Endodermal cell (in vitro differentiated cells): Measurements from ENCODE around the gene CAMKMT. TPM values are rescaled to one million over a fixed set of nuclear protein-coding genes. Genes with fewer than 3 reads are reported as not detected.

Experiments used
- DNase-seq: peaks from one replicate; pipeline ENCODE4 v3.0.0-alpha.2; 2017
- H3K27ac ChIP-seq: 2 replicates; pipeline ENCODE4 v1.5.1; 2013; ENCODE audit warnings: mild to moderate bottlenecking, low read depth, low read length, moderate library complexity
- H3K27me3 ChIP-seq: 2 replicates; pipeline ENCODE4 v1.6.1; 2013; ENCODE audit warnings: mild to moderate bottlenecking, low read length, moderate library complexity; ENCODE audit not compliant: insufficient read depth, control insufficient read depth, poor library complexity, severe bottlenecking
- H3K36me3 ChIP-seq: 2 replicates; pipeline ENCODE4 v1.7.0; 2013; ENCODE audit warnings: mild to moderate bottlenecking, low read length, moderate library complexity; ENCODE audit not compliant: control insufficient read depth, insufficient read depth
- H3K4me1 ChIP-seq: one replicate; pipeline ENCODE4 v1.7.0; 2013; ENCODE audit warnings: low read length; ENCODE audit not compliant: control insufficient read depth, insufficient read depth
- H3K4me3 ChIP-seq: 2 replicates; pipeline ENCODE4 v1.5.1; 2013; ENCODE audit warnings: mild to moderate bottlenecking, low read length, moderate library complexity
- H3K9ac ChIP-seq: 2 replicates; pipeline ENCODE4 v1.6.1; 2013; ENCODE audit warnings: mild to moderate bottlenecking, low read length, moderate library complexity; ENCODE audit not compliant: poor library complexity, severe bottlenecking; ENCODE audit errors: extremely low read depth
- H3K9me3 ChIP-seq: 2 replicates; pipeline ENCODE4 v1.6.1; 2013; ENCODE audit warnings: mild to moderate bottlenecking, low read length, moderate library complexity; ENCODE audit not compliant: control insufficient read depth
- H3K27ac Mint-ChIP-seq: 2 replicates; pipeline ENCODE4 v1.8.0; 2020; ENCODE audit warnings: mixed read lengths
- H3K27me3 Mint-ChIP-seq: 2 replicates; pipeline ENCODE4 v1.8.0; 2021; ENCODE audit warnings: mild to moderate bottlenecking, mixed read lengths; ENCODE audit not compliant: insufficient read depth
- H3K36me3 Mint-ChIP-seq: 2 replicates; pipeline ENCODE4 v1.8.0; 2020; ENCODE audit warnings: low read depth, mixed read lengths
- H3K4me1 Mint-ChIP-seq: 2 replicates; pipeline ENCODE4 v1.8.0; 2020; ENCODE audit warnings: mixed read lengths
- H3K4me3 Mint-ChIP-seq: 2 replicates; pipeline ENCODE4 v1.8.0; 2020; ENCODE audit warnings: mild to moderate bottlenecking, moderate library complexity, mixed read lengths
- H3K9me3 Mint-ChIP-seq: 2 replicates; pipeline ENCODE4 v1.8.0; 2020; ENCODE audit warnings: mild to moderate bottlenecking, mixed read lengths
- WGBS, 2 experiments: methylation state at CpG; one replicate each; pipeline versions ENCODE4 v1.1.5 to v1.1.7; 2013; ENCODE audit warnings: missing lambda C conversion rate in 2 of 2, mixed read lengths in 1 of 2; ENCODE audit not compliant: insufficient coverage in 1 of 2, insufficient read length in 1 of 2; 5-methylcytosine and 5-hydroxymethylcytosine counted together
- total RNA-seq, 2 donors: library from RNA; stranded (reverse); fragmentation: NEBNext Ultra II Directional in 1 of 2; extraction: Animal tissue kit (Norgen Biotek cat#: 25700) in 1 of 2; gene quantifications; 2 replicates in 1 of 2; 3 replicates in 1 of 2; pipeline ENCODE4 v1.2.1, GENCODE V29; 2021
- TF ChIP-seq, protein P1 (sequence below): fragments of 200-600 bp; sonication (generic); conservative IDR thresholded peaks from 2 replicates; pipeline ENCODE4 v1.5.0; 2021; ENCODE audit warnings: antibody characterized with exemption, mild to moderate bottlenecking

Gene CAMKMT
- total RNA-seq, 2 donors from 2014 or later = 31.4 to 57.5 TPM

DNA sequence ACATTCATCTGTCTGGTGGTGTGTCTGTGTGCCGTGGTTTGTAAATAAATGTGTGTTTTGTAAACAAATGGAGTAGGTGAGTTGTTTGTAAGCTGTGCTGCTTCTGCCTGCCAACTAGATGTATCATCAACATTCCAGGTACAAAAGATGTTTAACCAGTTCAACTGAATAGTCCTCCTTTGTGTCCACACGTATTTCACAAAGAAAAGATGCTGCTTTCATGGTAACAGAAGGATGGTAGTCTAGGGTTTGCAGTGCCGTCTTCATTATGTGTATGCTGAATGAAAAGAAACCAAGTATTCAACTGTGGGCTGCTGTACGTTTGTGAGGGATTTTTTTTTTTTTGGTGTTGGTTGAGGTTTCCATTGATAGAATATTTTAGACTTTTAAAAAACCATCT is 72.1 kb downstream of the CAMKMT start:
- H3K27ac ChIP-seq = no peak overlapping the region
- H3K4me1 ChIP-seq = peaks cover 16% of the 10 kb centered on the region
- Mint-ChIP-seq H3K4me1 (peaks cover 57% of the 10 kb centered on the region), H3K27me3 (no peaks in the 10 kb centered on the region), H3K9me3 (no peaks in the 10 kb centered on the region), H3K27ac (peak overlapping the region; percentile 72), H3K36me3 (no peaks in the 10 kb centered on the region), H3K4me3 (no peak overlapping the region)
- H3K9ac ChIP-seq = no peak overlapping the region
- WGBS, 2 experiments = 79 to 80% methylated on average over 2 to 4 of the region's 4 CpGs
- H3K9me3 ChIP-seq = no peaks in the 10 kb centered on the region
- H3K36me3 ChIP-seq = no peaks in the 10 kb centered on the region
- TF ChIP-seq, protein P1, sequence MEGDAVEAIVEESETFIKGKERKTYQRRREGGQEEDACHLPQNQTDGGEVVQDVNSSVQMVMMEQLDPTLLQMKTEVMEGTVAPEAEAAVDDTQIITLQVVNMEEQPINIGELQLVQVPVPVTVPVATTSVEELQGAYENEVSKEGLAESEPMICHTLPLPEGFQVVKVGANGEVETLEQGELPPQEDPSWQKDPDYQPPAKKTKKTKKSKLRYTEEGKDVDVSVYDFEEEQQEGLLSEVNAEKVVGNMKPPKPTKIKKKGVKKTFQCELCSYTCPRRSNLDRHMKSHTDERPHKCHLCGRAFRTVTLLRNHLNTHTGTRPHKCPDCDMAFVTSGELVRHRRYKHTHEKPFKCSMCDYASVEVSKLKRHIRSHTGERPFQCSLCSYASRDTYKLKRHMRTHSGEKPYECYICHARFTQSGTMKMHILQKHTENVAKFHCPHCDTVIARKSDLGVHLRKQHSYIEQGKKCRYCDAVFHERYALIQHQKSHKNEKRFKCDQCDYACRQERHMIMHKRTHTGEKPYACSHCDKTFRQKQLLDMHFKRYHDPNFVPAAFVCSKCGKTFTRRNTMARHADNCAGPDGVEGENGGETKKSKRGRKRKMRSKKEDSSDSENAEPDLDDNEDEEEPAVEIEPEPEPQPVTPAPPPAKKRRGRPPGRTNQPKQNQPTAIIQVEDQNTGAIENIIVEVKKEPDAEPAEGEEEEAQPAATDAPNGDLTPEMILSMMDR = no peak
- no peak overlapping the region for H3K4me3 ChIP-seq
- no peak for DNase-seq
- H3K27me3 ChIP-seq = no peaks in the 10 kb centered on the region

DNA sequence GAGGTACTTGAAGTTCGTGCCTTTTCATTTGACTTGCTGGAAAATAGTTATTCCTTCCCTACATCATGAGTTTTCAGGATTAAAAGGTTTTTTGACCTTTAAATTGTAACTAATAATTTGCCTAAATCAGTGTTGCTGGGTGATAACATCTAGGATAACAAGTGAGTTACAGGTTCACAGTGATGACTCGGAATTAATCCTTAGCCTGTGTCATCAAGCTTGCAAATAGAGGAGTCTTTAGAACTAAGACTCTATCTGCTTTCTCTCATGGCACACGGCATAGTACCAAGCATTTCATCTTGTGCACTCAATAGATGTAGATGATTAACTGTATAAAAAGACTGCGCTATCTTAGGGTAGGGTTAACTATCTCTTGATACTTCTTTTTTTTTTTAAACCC is 79.5 kb downstream of the CAMKMT start:
- WGBS, 2 experiments = 93% methylated on average over 3 to 4 of the region's 4 CpGs
- no peak overlapping the region for H3K4me3 ChIP-seq
- H3K9me3 ChIP-seq = peaks cover 10% of the 10 kb centered on the region
- Mint-ChIP-seq H3K27me3 (no peaks in the 10 kb centered on the region), H3K27ac (no peak overlapping the region), H3K4me3 (no peak overlapping the region), H3K4me1 (peaks cover 32% of the 10 kb centered on the region), H3K9me3 (peaks cover 11% of the 10 kb centered on the region), H3K36me3 (peaks cover 20% of the 10 kb centered on the region)
- TF ChIP-seq, protein P1 = no peak
- no peak overlapping the region for H3K9ac ChIP-seq
- H3K27me3 ChIP-seq = no peaks in the 10 kb centered on the region
- H3K27ac ChIP-seq = no peak overlapping the region
- H3K36me3 ChIP-seq = no peaks in the 10 kb centered on the region
- DNase-seq = no peak
- H3K4me1 ChIP-seq = no peaks in the 10 kb centered on the region

GRCh38 chr2:44442019-44442418 is 80.3 kb downstream of the CAMKMT start:
- Mint-ChIP-seq H3K36me3 (peaks cover 24% of the 10 kb centered on the region), H3K27ac (no peak overlapping the region), H3K27me3 (no peaks in the 10 kb centered on the region), H3K9me3 (peaks cover 12% of the 10 kb centered on the region), H3K4me1 (peaks cover 32% of the 10 kb centered on the region), H3K4me3 (no peak overlapping the region)
- 93% methylated on average over 1 of the region's 1 CpG; no CpG with 5 or more reads in 1 of the 2 experiments for WGBS, 2 experiments
- H3K36me3 ChIP-seq = no peaks in the 10 kb centered on the region
- no peak overlapping the region for H3K9ac ChIP-seq
- DNase-seq = no peak
- no peaks in the 10 kb centered on the region for H3K27me3 ChIP-seq
- TF ChIP-seq, protein P1 = no peak
- H3K4me1 ChIP-seq = no peaks in the 10 kb centered on the region
- no peak overlapping the region for H3K4me3 ChIP-seq
- H3K9me3 ChIP-seq = peaks cover 10% of the 10 kb centered on the region
- no peak overlapping the region for H3K27ac ChIP-seq
